H9 (cell line): Measurements from ENCODE around the gene ARHGEF1. TPM values are rescaled to one million over a fixed set of nuclear protein-coding genes. Genes with fewer than 3 reads are reported as not detected.

Experiments used
- DNase-seq: peaks from one replicate; pipeline ENCODE4 v3.0.0-alpha.2; 2017
- H2AFZ ChIP-seq: one replicate; pipeline ENCODE4 v1.6.1; 2013; ENCODE audit warnings: mild to moderate bottlenecking, low read length, control low read depth, moderate library complexity
- H2AK5ac ChIP-seq: 2 replicates; pipeline ENCODE4 v1.6.1; 2013; ENCODE audit warnings: low read length, control low read depth, mixed read lengths; ENCODE audit not compliant: insufficient read length
- H2BK120ac ChIP-seq: one replicate; pipeline ENCODE4 v1.6.1; 2013; ENCODE audit warnings: low read depth, mild to moderate bottlenecking, low read length, control low read depth, inconsistent platforms; ENCODE audit not compliant: poor library complexity, severe bottlenecking
- H2BK12ac ChIP-seq: 2 replicates; pipeline ENCODE4 v1.6.1; 2013; ENCODE audit warnings: low read length, control low read depth, mixed read lengths, low read depth; ENCODE audit not compliant: insufficient read length
- H2BK15ac ChIP-seq: 2 replicates; pipeline ENCODE4 v1.6.1; 2013; ENCODE audit warnings: low read depth, low read length, control low read depth
- H2BK20ac ChIP-seq: one replicate; pipeline ENCODE4 v1.6.1; 2013; ENCODE audit warnings: low read depth, mild to moderate bottlenecking, low read length, control low read depth, inconsistent platforms; ENCODE audit not compliant: poor library complexity, severe bottlenecking
- H2BK5ac ChIP-seq: 2 replicates; pipeline ENCODE4 v1.6.1; 2013; ENCODE audit warnings: low read length, control low read depth, mixed read lengths; ENCODE audit not compliant: insufficient read length
- H3K14ac ChIP-seq: 2 replicates; pipeline ENCODE4 v1.6.1; 2013; ENCODE audit warnings: low read length, control low read depth; ENCODE audit not compliant: insufficient read depth
- H3K18ac ChIP-seq: 2 replicates; pipeline ENCODE4 v1.6.1; 2013; ENCODE audit warnings: low read depth, mild to moderate bottlenecking, mixed read lengths, low read length, control low read depth; ENCODE audit not compliant: insufficient read length
- H3K23ac ChIP-seq: 2 replicates; pipeline ENCODE4 v1.6.1; 2013; ENCODE audit warnings: low read length, control low read depth, mixed read lengths, low read depth; ENCODE audit not compliant: insufficient read length
- H3K23me2 ChIP-seq: 2 replicates; pipeline ENCODE4 v1.6.1; 2013; ENCODE audit warnings: low read depth, mild to moderate bottlenecking, mixed read lengths, low read length, control low read depth; ENCODE audit not compliant: insufficient read length, poor library complexity, severe bottlenecking
- H3K27ac ChIP-seq: 2 replicates; pipeline ENCODE4 v1.5.1; 2013; ENCODE audit warnings: low read length, control low read depth, mixed read lengths, low read depth; ENCODE audit not compliant: insufficient read length
- H3K27me3 ChIP-seq: 2 replicates; pipeline ENCODE4 v1.6.1; 2013; ENCODE audit warnings: low read length, control low read depth, inconsistent platforms; ENCODE audit not compliant: insufficient read depth
- H3K4ac ChIP-seq: 2 replicates; pipeline ENCODE4 v1.6.1; 2013; ENCODE audit warnings: low read depth, mild to moderate bottlenecking, control low read depth, inconsistent platforms, low read length, moderate library complexity
- H3K4me1 ChIP-seq: 2 replicates; pipeline ENCODE4 v1.6.1; 2013; ENCODE audit warnings: low read length, control low read depth, inconsistent platforms; ENCODE audit not compliant: insufficient read depth
- H3K4me2 ChIP-seq: 2 replicates; pipeline ENCODE4 v1.6.1; 2013; ENCODE audit warnings: low read length, control low read depth, mixed read lengths; ENCODE audit not compliant: insufficient read length, insufficient read depth
- H3K56ac ChIP-seq: 2 replicates; pipeline ENCODE4 v1.6.1; 2013; ENCODE audit warnings: low read depth, mild to moderate bottlenecking, mixed read lengths, low read length, control low read depth; ENCODE audit not compliant: insufficient read length
- H3K79me1 ChIP-seq: 2 replicates; pipeline ENCODE4 v1.6.1; 2013; ENCODE audit warnings: low read depth, mild to moderate bottlenecking, moderate library complexity, low read length, control low read depth, inconsistent platforms; ENCODE audit not compliant: insufficient read depth, poor library complexity, severe bottlenecking
- H3K79me2 ChIP-seq: 2 replicates; pipeline ENCODE4 v1.6.1; 2013; ENCODE audit warnings: low read length, control low read depth, inconsistent platforms; ENCODE audit not compliant: insufficient read depth
- H3K9ac ChIP-seq: 2 replicates; pipeline ENCODE4 v1.6.1; 2013; ENCODE audit warnings: low read length, control low read depth, mixed read lengths; ENCODE audit not compliant: insufficient read length; ENCODE audit errors: extremely low read depth
- H3K9me3 ChIP-seq: one replicate; pipeline ENCODE4 v1.6.1; 2013; ENCODE audit warnings: low read depth, low read length, inconsistent platforms; ENCODE audit not compliant: control insufficient read depth
- H3T11ph ChIP-seq: one replicate; pipeline ENCODE4 v1.6.1; 2013; ENCODE audit warnings: mild to moderate bottlenecking, low read length, control low read depth, inconsistent platforms
- H4K20me1 ChIP-seq: one replicate; pipeline ENCODE4 v1.6.1; 2013; ENCODE audit not compliant: control insufficient read depth, insufficient read length, insufficient read depth
- H4K5ac ChIP-seq: 2 replicates; pipeline ENCODE4 v1.6.1; 2013; ENCODE audit warnings: low read depth, mild to moderate bottlenecking, mixed read lengths, low read length, control low read depth; ENCODE audit not compliant: insufficient read length
- H4K8ac ChIP-seq: replicated peaks from 2 replicates; pipeline ENCODE4 v1.6.1; 2013; ENCODE audit warnings: low read length, control low read depth, mixed read lengths, low read depth; ENCODE audit not compliant: insufficient read length
- H4K91ac ChIP-seq: 2 replicates; pipeline ENCODE4 v1.6.1; 2013; ENCODE audit warnings: low read depth, mild to moderate bottlenecking, moderate library complexity, mixed read lengths, low read length, control low read depth; ENCODE audit not compliant: insufficient read length
- H3K27ac Mint-ChIP-seq, 3 experiments: 2 replicates in 2 of 3; 3 replicates in 1 of 3; pipeline ENCODE4 v1.8.0; 2020 to 2021; ENCODE audit warnings: mixed read lengths in 3 of 3, mild to moderate bottlenecking in 1 of 3, moderate library complexity in 1 of 3
- H3K27me3 Mint-ChIP-seq: 2 replicates; pipeline ENCODE4 v1.8.0; 2021; ENCODE audit warnings: low read depth, mild to moderate bottlenecking, moderate library complexity, mixed read lengths
- H3K36me3 Mint-ChIP-seq, 3 experiments: 2 replicates in 2 of 3; 3 replicates in 1 of 3; pipeline ENCODE4 v1.8.0; 2020 to 2021; ENCODE audit warnings: low read depth in 3 of 3, mixed read lengths in 3 of 3; ENCODE audit not compliant: insufficient read depth in 1 of 3
- H3K4me1 Mint-ChIP-seq, 2 experiments: 2 replicates each; pipeline ENCODE4 v1.8.0; 2020; ENCODE audit warnings: mixed read lengths in 2 of 2
- H3K4me3 Mint-ChIP-seq, 2 experiments: 2 replicates in 1 of 2; 3 replicates in 1 of 2; pipeline ENCODE4 v1.8.0; 2020 to 2021; ENCODE audit warnings: mild to moderate bottlenecking in 2 of 2, mixed read lengths in 2 of 2, moderate library complexity in 1 of 2
- H3K9me3 Mint-ChIP-seq, 2 experiments: 2 replicates in 1 of 2; 3 replicates in 1 of 2; pipeline ENCODE4 v1.8.0; 2020; ENCODE audit warnings: mild to moderate bottlenecking in 2 of 2, mixed read lengths in 2 of 2, moderate library complexity in 1 of 2
- CTCF ChIP-seq: fragments of 200-600 bp; sonication (generic); conservative IDR thresholded peaks from 3 replicates; pipeline ENCODE4 v1.8.0; 2021; ENCODE audit warnings: antibody characterized with exemption, mild to moderate bottlenecking
- WGBS: extraction: QIAGEN DNeasy Blood & Tissue Kit; methylation state at CpG from one replicate; pipeline ENCODE4 v1.1.7; 2013; ENCODE audit warnings: missing lambda C conversion rate, low lambda C conversion rate, mixed read lengths; ENCODE audit not compliant: insufficient read length; ENCODE audit errors: extremely low coverage; 5-methylcytosine and 5-hydroxymethylcytosine counted together
- total RNA-seq: library from RNA; stranded (reverse); gene quantifications from 2 replicates; pipeline ENCODE4 v1.2.1, GENCODE V29; 2021

Gene ARHGEF1
- total RNA-seq, 1 experiment from 2014 or later: 50.3 TPM

- H3K27me3 Mint-ChIP-seq: no peaks in the 10 kb centered on the region; the same call in none of the 2 replicates
- no peaks in the 10 kb centered on the region for H3K79me2 ChIP-seq
- H2BK120ac ChIP-seq: no peak overlapping the region
- H2AK5ac ChIP-seq: no peak overlapping the region
- no peak overlapping the region for H3K4ac ChIP-seq
- H4K20me1 ChIP-seq: no peaks in the 10 kb centered on the region
- WGBS: no CpG with 5 or more reads among the region's 29 CpGs
- TF ChIP-seq CTCF: no peak
- no peak overlapping the region for H2BK20ac ChIP-seq
- H4K91ac ChIP-seq: no peak overlapping the region
- peak overlapping the region in 1 of 2 experiments; percentile 28; a peak in 2 of 5 replicates for H3K4me3 Mint-ChIP-seq
- H4K5ac ChIP-seq: no peak overlapping the region
- H3K56ac ChIP-seq: no peak overlapping the region
- no peak overlapping the region for H2BK12ac ChIP-seq
- H4K8ac ChIP-seq: no peak overlapping the region
- no peak overlapping the region for H3T11ph ChIP-seq
- no peak overlapping the region for H3K9ac ChIP-seq
- peaks cover 27 to 58% of the 10 kb centered on the region in 2 experiments for H3K4me1 Mint-ChIP-seq
- peaks cover 0 to 3% of the 10 kb centered on the region in 2 experiments; a peak in 3 of 5 replicates for H3K9me3 Mint-ChIP-seq
- no peak overlapping the region for H2AFZ ChIP-seq
- no peak overlapping the region for H3K27ac ChIP-seq
- H3K4me2 ChIP-seq: peak overlapping the region; percentile 1
- H3K23ac ChIP-seq: no peak overlapping the region
- no peaks in the 10 kb centered on the region for H3K79me1 ChIP-seq
- H3K27ac Mint-ChIP-seq: no peak overlapping the region
- H3K14ac ChIP-seq: no peak overlapping the region
- H3K27me3 ChIP-seq: peaks cover 85% of the 10 kb centered on the region
- H2BK5ac ChIP-seq: no peak overlapping the region
- H2BK15ac ChIP-seq: no peak overlapping the region
- no peaks in the 10 kb centered on the region for H3K36me3 Mint-ChIP-seq
- peaks cover 5% of the 10 kb centered on the region; the same call in 1 of the 2 replicates for H3K4me1 ChIP-seq
- no peak overlapping the region for H3K18ac ChIP-seq
- peaks cover 2% of the 10 kb centered on the region for H3K23me2 ChIP-seq
- H3K9me3 ChIP-seq: no peaks in the 10 kb centered on the region
- no peak for DNase-seq
These were observed 49.8 kb downstream of the ARHGEF1 start for GRCh38 chr19:41932720-41933332.
